Neuron (in vitro differentiated cells): ENCODE measurements around the gene CTIF.

Experiments used
- H2AFZ ChIP-seq: one replicate; pipeline ENCODE4 v1.6.1; 2013; ENCODE audit warnings: low read depth, mild to moderate bottlenecking, inconsistent platforms, low read length, moderate library complexity
- H3K27me3 ChIP-seq: one replicate; pipeline ENCODE4 v1.6.1; 2013; ENCODE audit warnings: low read length; ENCODE audit not compliant: insufficient read depth
- H3K36me3 ChIP-seq: one replicate; pipeline ENCODE4 v1.6.1; 2013; ENCODE audit warnings: low read length; ENCODE audit not compliant: insufficient read depth
- H3K4me1 ChIP-seq: one replicate; pipeline ENCODE4 v1.6.1; 2013; ENCODE audit warnings: low read length; ENCODE audit not compliant: insufficient read depth
- H3K4me3 ChIP-seq: 2 replicates; pipeline ENCODE4 v1.5.1; 2013; ENCODE audit warnings: mild to moderate bottlenecking, low read length, moderate library complexity
- H3K9me3 ChIP-seq: one replicate; pipeline ENCODE4 v1.6.1; 2013; ENCODE audit warnings: low read length

Gene CTIF

GRCh38 chr18:48620071-48620470 is 81.2 kb downstream of the CTIF start:
- Histone ChIP-seq H2AFZ (no peak overlapping the region), H3K36me3 (no peaks in the 10 kb centered on the region), H3K4me1 (no peaks in the 10 kb centered on the region), H3K9me3 (no peaks in the 10 kb centered on the region), H3K27me3 (no peaks in the 10 kb centered on the region), H3K4me3 (no peak overlapping the region)

- H3K4me3 ChIP-seq = no peak overlapping the region
- H3K9me3 ChIP-seq = no peaks in the 10 kb centered on the region
- no peaks in the 10 kb centered on the region for H3K4me1 ChIP-seq
- H2AFZ ChIP-seq = no peak overlapping the region
- no peaks in the 10 kb centered on the region for H3K27me3 ChIP-seq
- no peaks in the 10 kb centered on the region for H3K36me3 ChIP-seq
These were observed 82.4 kb downstream of the CTIF start for GRCh38 chr18:48621240-48621639.

GRCh38 chr18:48621815-48622555 is 83.2 kb downstream of the CTIF start:
- no peaks in the 10 kb centered on the region for H3K9me3 ChIP-seq
- no peak overlapping the region for H2AFZ ChIP-seq
- H3K4me3 ChIP-seq = no peak overlapping the region
- H3K27me3 ChIP-seq = no peaks in the 10 kb centered on the region
- H3K36me3 ChIP-seq = no peaks in the 10 kb centered on the region
- H3K4me1 ChIP-seq = no peaks in the 10 kb centered on the region

- H3K36me3 ChIP-seq = no peaks in the 10 kb centered on the region
- no peaks in the 10 kb centered on the region for H3K4me1 ChIP-seq
- H3K9me3 ChIP-seq = no peaks in the 10 kb centered on the region
- H2AFZ ChIP-seq = no peak overlapping the region
- no peak overlapping the region for H3K4me3 ChIP-seq
- no peaks in the 10 kb centered on the region for H3K27me3 ChIP-seq
These were observed 84.1 kb downstream of the CTIF start for GRCh38 chr18:48622911-48623431.

GRCh38 chr18:48623468-48624235 is 84.8 kb downstream of the CTIF start:
- Histone ChIP-seq H3K36me3 (no peaks in the 10 kb centered on the region), H3K27me3 (no peaks in the 10 kb centered on the region), H3K4me3 (no peak overlapping the region), H3K9me3 (no peaks in the 10 kb centered on the region), H3K4me1 (no peaks in the 10 kb centered on the region), H2AFZ (no peak overlapping the region)

- no peaks in the 10 kb centered on the region for H3K4me1 ChIP-seq
- H3K9me3 ChIP-seq = no peaks in the 10 kb centered on the region
- no peak overlapping the region for H2AFZ ChIP-seq
- H3K4me3 ChIP-seq = no peak overlapping the region
- H3K27me3 ChIP-seq = no peaks in the 10 kb centered on the region
- no peaks in the 10 kb centered on the region for H3K36me3 ChIP-seq
These were observed 86.0 kb downstream of the CTIF start for GRCh38 chr18:48624856-48625255.

GRCh38 chr18:48627216-48627615 is 88.4 kb downstream of the CTIF start:
- H2AFZ ChIP-seq = no peak overlapping the region
- H3K9me3 ChIP-seq = no peaks in the 10 kb centered on the region
- no peak overlapping the region for H3K4me3 ChIP-seq
- no peaks in the 10 kb centered on the region for H3K36me3 ChIP-seq
- no peaks in the 10 kb centered on the region for H3K27me3 ChIP-seq
- H3K4me1 ChIP-seq = peaks cover 3% of the 10 kb centered on the region

GRCh38 chr18:48629730-48630324 is 91.0 kb downstream of the CTIF start:
- Histone ChIP-seq H3K36me3 (no peaks in the 10 kb centered on the region), H3K4me1 (peaks cover 3% of the 10 kb centered on the region), H3K27me3 (no peaks in the 10 kb centered on the region), H3K9me3 (no peaks in the 10 kb centered on the region), H2AFZ (no peak overlapping the region), H3K4me3 (no peak overlapping the region)

GRCh38 chr18:48631851-48632250 is 93.0 kb downstream of the CTIF start:
- Histone ChIP-seq H2AFZ (no peak overlapping the region), H3K27me3 (no peaks in the 10 kb centered on the region), H3K4me1 (peaks cover 3% of the 10 kb centered on the region), H3K4me3 (no peak overlapping the region), H3K36me3 (no peaks in the 10 kb centered on the region), H3K9me3 (no peaks in the 10 kb centered on the region)

- no peaks in the 10 kb centered on the region for H3K27me3 ChIP-seq
- no peaks in the 10 kb centered on the region for H3K9me3 ChIP-seq
- H3K4me3 ChIP-seq = no peak overlapping the region
- no peaks in the 10 kb centered on the region for H3K36me3 ChIP-seq
- no peak overlapping the region for H2AFZ ChIP-seq
- peaks cover 3% of the 10 kb centered on the region for H3K4me1 ChIP-seq
These were observed 93.9 kb downstream of the CTIF start for GRCh38 chr18:48632676-48633257.

GRCh38 chr18:48634491-48634890 is 95.7 kb downstream of the CTIF start:
- no peaks in the 10 kb centered on the region for H3K36me3 ChIP-seq
- no peak overlapping the region for H2AFZ ChIP-seq
- H3K9me3 ChIP-seq = no peaks in the 10 kb centered on the region
- H3K4me1 ChIP-seq = peaks cover 3% of the 10 kb centered on the region
- H3K4me3 ChIP-seq = no peak overlapping the region
- H3K27me3 ChIP-seq = no peaks in the 10 kb centered on the region

GRCh38 chr18:48634975-48635374 is 96.1 kb downstream of the CTIF start:
- H3K4me3 ChIP-seq = no peak overlapping the region
- no peaks in the 10 kb centered on the region for H3K9me3 ChIP-seq
- no peaks in the 10 kb centered on the region for H3K36me3 ChIP-seq
- H3K27me3 ChIP-seq = no peaks in the 10 kb centered on the region
- H2AFZ ChIP-seq = no peak overlapping the region
- peaks cover 3% of the 10 kb centered on the region for H3K4me1 ChIP-seq

- Histone ChIP-seq H3K9me3 (no peaks in the 10 kb centered on the region), H2AFZ (no peak overlapping the region), H3K4me3 (no peak overlapping the region), H3K4me1 (no peaks in the 10 kb centered on the region), H3K27me3 (no peaks in the 10 kb centered on the region), H3K36me3 (no peaks in the 10 kb centered on the region)
These were observed 97.0 kb downstream of the CTIF start for GRCh38 chr18:48635806-48636205.
